Measurements from ENCODE around the gene SPDYE2B.
"Not testable (repeated sequence)": the region's sequence is repeated elsewhere in the genome, so short reads cannot be mapped to it uniquely, and the experiment has no call there.

Gene SPDYE2B

DNA sequence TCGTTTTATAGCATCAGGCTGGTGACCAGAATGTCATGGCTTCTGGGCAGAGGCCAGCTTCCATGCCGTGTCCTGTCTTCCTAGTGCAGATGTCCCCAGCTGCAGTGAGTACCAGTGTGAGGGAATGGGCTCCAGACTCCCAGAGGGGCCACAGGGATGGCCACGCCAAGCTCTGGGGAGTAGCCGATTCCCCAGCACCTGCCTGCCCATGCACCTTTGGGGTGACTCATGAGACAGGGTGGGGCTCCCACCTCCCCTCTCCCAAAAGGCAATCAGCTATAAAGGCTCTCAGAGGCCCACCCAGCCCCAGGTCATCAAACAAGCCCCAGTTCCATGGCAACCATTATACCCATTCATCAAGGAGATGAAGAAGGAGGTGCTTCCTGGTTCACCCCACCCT is at the start of gene SPDYE2B:
Gene SPDYE2B (plus strand): TSS at position 396 of the 400 bp plus-strand sequence. CDS start 2,030 bp downstream, outside the sequence.
- DNase-seq (ENCODE audit: low spot score): not testable (repeated sequence)

DNA sequence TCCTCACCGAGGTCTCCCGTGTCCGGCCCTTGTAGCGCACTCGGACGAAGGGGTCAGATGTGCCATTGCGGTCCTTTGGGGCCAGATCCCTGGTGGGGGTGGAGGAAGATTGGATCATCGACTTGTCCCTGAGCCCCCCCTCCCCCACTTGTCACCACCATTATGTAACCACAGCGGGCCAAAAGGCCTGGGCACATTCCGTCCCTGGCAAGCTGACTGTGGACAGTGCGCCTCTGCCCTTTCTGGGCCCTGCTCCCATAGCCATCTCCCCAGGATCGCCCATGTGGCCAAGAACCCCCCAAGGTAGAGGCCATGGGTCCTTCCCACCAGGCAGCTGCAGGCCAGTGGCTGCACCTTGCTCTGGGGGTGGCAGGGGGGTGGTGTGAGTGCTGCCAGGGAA is 47.8 kb upstream of the SPDYE2B start:
- not testable (repeated sequence) for DNase-seq (ENCODE audit: low spot score)

DNA sequence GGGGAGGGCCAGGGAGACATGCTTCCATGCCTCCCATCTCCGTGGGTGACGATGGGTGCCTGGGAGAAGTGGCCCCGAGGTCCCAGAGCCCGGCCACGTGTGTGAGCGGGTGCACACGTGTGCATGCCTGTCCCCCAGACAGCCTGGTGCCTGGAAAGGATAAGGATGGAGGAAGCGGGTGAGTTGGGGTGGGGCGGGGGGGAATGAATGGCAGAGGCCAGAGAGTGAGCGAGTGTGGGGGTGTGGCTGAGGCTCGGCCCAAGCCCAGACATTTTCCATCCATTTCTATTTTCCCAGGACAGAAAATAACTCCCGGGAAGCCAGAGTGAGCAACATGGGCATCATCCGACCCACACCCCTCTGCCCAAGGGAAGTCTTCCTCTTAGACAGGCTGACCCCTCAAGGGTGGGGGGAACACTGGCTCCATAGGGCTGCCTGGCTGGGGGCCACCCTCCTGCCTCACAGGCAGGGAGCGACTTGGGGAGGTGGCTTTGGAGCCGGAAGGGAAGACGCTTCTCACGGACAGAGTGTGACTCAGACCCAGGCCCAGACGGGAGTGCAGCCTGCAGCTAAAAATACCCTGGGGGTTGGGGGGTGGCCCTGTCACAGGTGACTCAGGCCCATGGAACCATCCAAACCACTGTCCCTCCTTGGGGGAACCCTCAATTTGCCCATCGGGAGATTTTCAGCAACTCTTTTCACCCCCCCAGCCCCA is 45.5 kb upstream of the SPDYE2B start:
- DNase-seq (ENCODE audit: low spot score): not testable (repeated sequence)

DNA sequence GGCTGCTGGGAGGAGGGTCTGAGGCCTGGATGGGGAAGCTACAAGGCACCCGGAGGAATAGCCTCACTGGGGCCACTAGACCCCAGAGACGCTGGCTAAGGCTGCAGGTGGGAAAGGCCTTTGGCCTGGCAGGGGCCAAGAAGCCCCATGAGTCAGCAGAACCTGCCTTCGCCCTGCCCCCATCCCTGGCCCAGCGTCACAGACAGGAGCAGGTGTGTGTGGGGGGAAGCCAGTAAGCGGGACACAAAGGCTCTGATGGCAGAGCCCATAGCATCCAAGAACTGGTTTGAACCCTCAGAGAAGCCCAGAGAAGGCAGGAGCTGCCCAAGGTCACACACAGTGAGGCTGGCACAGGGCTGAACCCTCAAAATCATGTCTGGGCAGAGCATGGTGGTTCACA is 43.3 kb upstream of the SPDYE2B start:
- DNase-seq (ENCODE audit: low spot score): not testable (repeated sequence)

GRCh38 chr7:102609734-102610133 is 40.4 kb upstream of the SPDYE2B start:
- DNase-seq (ENCODE audit: low spot score): not testable (repeated sequence)

DNA sequence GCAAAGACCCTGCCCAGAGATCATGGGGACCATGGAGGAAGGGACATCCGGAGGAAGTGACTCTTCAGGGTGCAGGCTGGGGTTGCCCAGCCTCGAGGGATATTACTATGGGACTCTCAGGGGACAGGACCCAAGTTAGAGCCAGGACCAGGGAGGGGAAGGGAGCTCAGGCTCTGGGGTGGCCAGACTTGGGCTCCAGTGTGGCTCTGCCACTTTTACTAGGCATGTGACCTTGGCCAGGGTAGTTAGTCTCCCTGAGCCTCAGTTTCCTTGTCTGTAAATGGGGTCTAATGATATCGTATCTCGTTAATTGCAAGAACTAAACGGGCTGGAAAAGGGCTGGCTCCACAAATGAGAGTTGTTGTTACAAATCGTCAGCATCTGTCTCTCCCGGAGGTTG is 39.7 kb upstream of the SPDYE2B start:
- DNase-seq (ENCODE audit: low spot score): not testable (repeated sequence)

GRCh38 chr7:102611013-102611674 is 39.0 kb upstream of the SPDYE2B start:
- not testable (repeated sequence) for DNase-seq (ENCODE audit: low spot score)

- DNase-seq (ENCODE audit: low spot score): not testable (repeated sequence)
Observed at GRCh38 chr7:102611675-102612325, 38.3 kb upstream of the SPDYE2B start.

GRCh38 chr7:102613575-102614345 is 36.4 kb upstream of the SPDYE2B start:
- not testable (repeated sequence) for DNase-seq (ENCODE audit: low spot score)

- not testable (repeated sequence) for DNase-seq (ENCODE audit: low spot score)
Observed at GRCh38 chr7:102614346-102614697, 35.8 kb upstream of the SPDYE2B start.

- not testable (repeated sequence) for DNase-seq (ENCODE audit: low spot score)
Observed at GRCh38 chr7:102614873-102615272, 35.2 kb upstream of the SPDYE2B start.

- DNase-seq (ENCODE audit: low spot score): not testable (repeated sequence)
Observed at GRCh38 chr7:102615930-102616329, 34.2 kb upstream of the SPDYE2B start.

- DNase-seq (ENCODE audit: low spot score): peak; percentile 17
Observed at GRCh38 chr7:102616507-102617125, 33.5 kb upstream of the SPDYE2B start, which contains the start of gene RASA4. Gene RASA4, minus strand, starts transcription at chr7:102616756. Its CDS starts 67 bp downstream, at chr7:102616689.

- DNase-seq (ENCODE audit: low spot score): not testable (repeated sequence)
Observed at GRCh38 chr7:102618122-102618521, 32.0 kb upstream of the SPDYE2B start.

- DNase-seq (ENCODE audit: low spot score): not testable (repeated sequence)
Observed at GRCh38 chr7:102627271-102627904, 22.7 kb upstream of the SPDYE2B start.

GRCh38 chr7:102630622-102631021 is 19.5 kb upstream of the SPDYE2B start:
- not testable (repeated sequence) for DNase-seq (ENCODE audit: low spot score)

DNA sequence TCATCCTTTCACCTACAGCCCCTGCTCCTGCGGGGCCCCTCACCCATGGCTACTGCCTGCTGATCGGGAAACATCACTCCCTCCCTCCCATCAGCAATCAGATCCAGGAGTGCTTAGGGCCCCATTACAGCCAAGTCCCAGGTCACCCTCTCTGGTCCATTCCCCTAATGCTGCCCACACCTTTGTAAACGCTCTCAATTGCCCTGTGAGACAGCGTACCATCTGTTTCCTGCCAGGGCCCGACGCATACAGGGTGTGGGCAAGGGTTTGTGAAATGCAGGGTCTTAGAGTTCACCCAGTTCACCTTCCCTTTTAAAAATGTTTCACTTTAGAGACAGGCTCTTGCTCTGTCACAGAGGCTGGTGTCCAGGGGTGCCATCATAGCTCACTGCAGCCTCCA is 15.8 kb upstream of the SPDYE2B start:
- not testable (repeated sequence) for DNase-seq (ENCODE audit: low spot score)

DNA sequence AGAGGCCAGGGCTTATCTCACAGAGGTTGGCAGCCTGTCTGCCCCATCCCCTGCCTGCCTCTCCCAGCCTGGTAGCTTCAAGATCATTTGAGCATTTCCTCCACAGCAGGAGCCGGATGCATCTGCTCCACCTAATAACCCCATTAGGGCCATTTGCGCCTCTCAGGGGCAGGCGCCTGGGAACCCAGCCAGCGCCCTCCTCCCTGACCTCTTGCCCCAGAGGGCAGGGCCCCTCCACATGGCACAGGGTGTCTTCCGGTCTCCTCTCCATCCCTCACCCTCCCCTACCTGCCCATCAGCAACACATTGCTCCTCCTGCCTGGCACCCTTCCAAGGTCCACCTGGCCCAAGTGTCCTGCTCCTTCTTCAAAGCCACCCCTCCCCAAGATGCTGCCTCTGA is 14.8 kb upstream of the SPDYE2B start:
- not testable (repeated sequence) for DNase-seq (ENCODE audit: low spot score)

DNA sequence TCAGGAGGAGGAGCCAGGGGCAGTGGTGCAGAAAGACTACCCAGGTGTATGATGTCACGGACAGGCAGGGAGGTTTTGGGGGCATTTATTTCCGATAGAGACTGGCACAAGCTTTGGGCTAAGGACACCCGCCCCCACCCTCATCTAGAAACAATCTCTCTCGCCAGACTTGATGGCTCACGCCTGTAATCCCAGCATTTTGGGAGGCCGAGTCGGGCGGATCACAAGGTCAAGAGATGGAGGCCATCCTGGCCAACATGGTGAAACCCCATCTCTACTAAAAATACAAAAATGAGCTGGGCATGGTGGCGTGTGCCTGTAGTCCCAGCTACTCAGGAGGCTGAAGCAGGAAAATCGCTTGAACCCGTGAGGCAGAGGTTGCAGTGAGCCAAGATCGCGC is 13.2 kb upstream of the SPDYE2B start:
- DNase-seq (ENCODE audit: low spot score): not testable (repeated sequence)

DNA sequence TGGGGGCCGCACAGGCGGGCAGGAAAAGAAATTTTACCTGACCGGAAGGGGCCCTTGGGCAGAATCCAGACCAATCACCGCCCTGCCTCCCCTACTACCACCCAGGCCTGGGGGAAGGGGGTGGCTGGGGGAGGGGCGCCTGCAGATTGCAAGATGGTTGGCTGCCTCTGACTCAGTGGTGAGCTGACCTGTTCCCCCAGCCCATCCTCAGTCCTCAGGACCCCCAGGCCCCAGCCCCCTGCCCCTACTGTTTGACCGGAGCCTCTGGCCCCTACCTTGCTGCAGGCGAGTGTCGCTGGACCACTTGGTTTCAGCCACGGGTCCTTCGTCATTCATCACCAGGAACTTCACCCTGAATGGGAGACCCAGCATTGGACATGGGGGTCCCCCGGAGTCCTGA is 11.3 kb upstream of the SPDYE2B start:
- not testable (repeated sequence) for DNase-seq (ENCODE audit: low spot score)

GRCh38 chr7:102642691-102643090 is 7.4 kb upstream of the SPDYE2B start, which contains the start of gene UPK3BL1:
Gene UPK3BL1, minus strand, starts transcription at chr7:102642791. Its CDS starts 50 bp downstream, at chr7:102642741.
- DNase-seq (ENCODE audit: low spot score): not testable (repeated sequence)
